Testis (tissue), 2 donors: ENCODE results near the gene SMOC2.

Experiments
- POLR2A ChIP-seq: fragments of 450-650 bp; IDR thresholded peaks from one replicate; pipeline ENCODE4 v1.6.1; 2017; ENCODE audit warnings: antibody characterized with exemption, mild to moderate bottlenecking, moderate library complexity
- TF ChIP-seq, protein P1 (sequence below), 3 experiments: fragments of 450-650 bp in 2 of 3; fragments of 200-600 bp in 1 of 3; sonication (generic) in 1 of 3; IDR thresholded peaks; one replicate each; pipeline ENCODE4 v1.5.1; 2016 to 2019; ENCODE audit warnings: antibody characterized with exemption in 3 of 3, mild to moderate bottlenecking in 2 of 3, moderate library complexity in 1 of 3

GRCh38 chr6:168597471-168597875 is 156.5 kb downstream of the SMOC2 start:
- TF ChIP-seq, protein P1, sequence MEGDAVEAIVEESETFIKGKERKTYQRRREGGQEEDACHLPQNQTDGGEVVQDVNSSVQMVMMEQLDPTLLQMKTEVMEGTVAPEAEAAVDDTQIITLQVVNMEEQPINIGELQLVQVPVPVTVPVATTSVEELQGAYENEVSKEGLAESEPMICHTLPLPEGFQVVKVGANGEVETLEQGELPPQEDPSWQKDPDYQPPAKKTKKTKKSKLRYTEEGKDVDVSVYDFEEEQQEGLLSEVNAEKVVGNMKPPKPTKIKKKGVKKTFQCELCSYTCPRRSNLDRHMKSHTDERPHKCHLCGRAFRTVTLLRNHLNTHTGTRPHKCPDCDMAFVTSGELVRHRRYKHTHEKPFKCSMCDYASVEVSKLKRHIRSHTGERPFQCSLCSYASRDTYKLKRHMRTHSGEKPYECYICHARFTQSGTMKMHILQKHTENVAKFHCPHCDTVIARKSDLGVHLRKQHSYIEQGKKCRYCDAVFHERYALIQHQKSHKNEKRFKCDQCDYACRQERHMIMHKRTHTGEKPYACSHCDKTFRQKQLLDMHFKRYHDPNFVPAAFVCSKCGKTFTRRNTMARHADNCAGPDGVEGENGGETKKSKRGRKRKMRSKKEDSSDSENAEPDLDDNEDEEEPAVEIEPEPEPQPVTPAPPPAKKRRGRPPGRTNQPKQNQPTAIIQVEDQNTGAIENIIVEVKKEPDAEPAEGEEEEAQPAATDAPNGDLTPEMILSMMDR (IDR thresholded peaks at IDR 0.05), result no peak
- TF ChIP-seq POLR2A, result no peak
